Astrocyte of the spinal cord (primary cell): Measurements from ENCODE around the gene GABRB1.
A peak's percentile ranks its signal among the peaks of the same experiment; 100 is the strongest.
"Not testable (repeated sequence)": the region's sequence is repeated elsewhere in the genome, so short reads cannot be mapped to it uniquely, and the experiment has no call there.

Source experiments
- DNase-seq: peaks from one replicate; pipeline ENCODE4 v3.0.0; 2011; ENCODE audit warnings: low read depth, low spot score
- H3K4me3 ChIP-seq: 2 replicates; pipeline ENCODE4 v1.5.1; 2011; ENCODE audit warnings: low read depth, mild to moderate bottlenecking, low read length, moderate library complexity
- CTCF ChIP-seq: IDR thresholded peaks from 2 replicates; pipeline ENCODE4 v1.5.1; 2012; ENCODE audit warnings: low read depth, mild to moderate bottlenecking, low read length, inconsistent platforms
- in situ Hi-C: cut with HindIII; loops from 2 replicates; pipeline ENCODE4 v1.10.0; 2017; ENCODE audit warnings: low sequenced_read_pairs

The GABRB1 gene

DNA sequence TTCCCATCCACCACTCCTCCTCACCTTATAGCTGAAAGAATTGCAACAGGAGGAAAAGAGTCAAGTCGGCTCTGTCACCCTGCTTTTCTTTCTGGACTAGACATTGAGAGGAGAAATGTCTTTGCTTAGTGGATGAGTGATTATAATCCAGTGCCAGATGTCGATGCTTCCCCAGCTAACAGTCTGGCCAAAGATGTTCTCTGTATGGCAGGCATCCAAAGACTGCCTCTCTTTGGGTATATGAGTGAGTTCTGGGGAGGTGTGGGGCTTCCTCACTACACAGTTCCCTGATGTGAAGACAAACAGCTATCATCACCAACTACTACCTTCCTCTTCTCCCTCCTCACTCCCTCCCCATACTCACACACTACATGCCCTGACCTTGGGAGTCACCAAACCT is 341.2 kb downstream of the GABRB1 start:
- TF ChIP-seq CTCF = no peak
- H3K4me3 ChIP-seq = no peak overlapping the region
- in situ Hi-C loops = no loop called here
- no peak for DNase-seq

DNA sequence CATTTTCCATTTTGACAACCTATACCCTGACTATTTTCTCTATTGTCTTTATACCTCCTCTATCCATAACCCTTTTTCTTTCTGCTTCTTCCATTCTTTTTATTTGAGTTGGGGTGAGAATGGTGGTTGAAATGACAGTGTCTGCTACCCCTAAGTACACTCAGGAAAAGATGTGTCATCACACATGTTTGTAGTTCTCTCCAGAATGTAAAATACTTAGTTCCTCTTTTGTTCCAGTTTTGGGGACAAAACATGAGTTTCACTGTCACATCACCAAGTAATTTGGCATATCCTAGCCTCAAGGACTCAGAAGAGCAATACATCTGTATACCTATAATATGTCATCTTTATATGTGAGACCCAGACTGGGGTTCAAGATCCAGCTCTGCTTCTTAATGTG is 341.8 kb downstream of the GABRB1 start:
- DNase-seq = no peak
- in situ Hi-C loops = no loop called here
- TF ChIP-seq CTCF = no peak

DNA sequence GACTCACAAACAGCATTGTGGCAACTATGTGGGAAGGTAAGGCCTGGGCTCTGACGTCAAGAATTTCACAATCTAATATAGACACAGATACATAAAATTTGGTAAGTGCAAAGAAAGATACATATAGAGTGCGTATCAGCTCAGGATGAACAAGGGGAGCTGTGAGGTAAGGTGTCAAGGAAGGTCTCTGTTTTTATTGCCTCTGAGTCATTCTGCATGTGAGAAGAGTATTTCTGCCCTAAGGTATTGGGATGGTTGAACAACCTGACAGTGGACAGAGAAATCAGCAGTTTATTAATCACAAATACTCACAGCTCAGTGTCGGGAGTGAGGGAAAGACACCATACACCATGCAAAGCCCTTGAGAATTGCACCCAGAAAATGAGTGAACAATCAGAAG is 342.3 kb downstream of the GABRB1 start:
- in situ Hi-C loops = no loop called here
- DNase-seq = no peak
- H3K4me3 ChIP-seq = no peak overlapping the region
- no peak for TF ChIP-seq CTCF

More for the DNA sequence above, 341.8 kb downstream of the GABRB1 start:
- H3K4me3 ChIP-seq = no peak overlapping the region

- H3K4me3 ChIP-seq = no peak overlapping the region
- peak; percentile 14 for DNase-seq
- in situ Hi-C loops = no loop called here
- no peak for TF ChIP-seq CTCF
These were observed 343.1 kb downstream of the GABRB1 start for GRCh38 chr4:47374477-47374876.

DNA sequence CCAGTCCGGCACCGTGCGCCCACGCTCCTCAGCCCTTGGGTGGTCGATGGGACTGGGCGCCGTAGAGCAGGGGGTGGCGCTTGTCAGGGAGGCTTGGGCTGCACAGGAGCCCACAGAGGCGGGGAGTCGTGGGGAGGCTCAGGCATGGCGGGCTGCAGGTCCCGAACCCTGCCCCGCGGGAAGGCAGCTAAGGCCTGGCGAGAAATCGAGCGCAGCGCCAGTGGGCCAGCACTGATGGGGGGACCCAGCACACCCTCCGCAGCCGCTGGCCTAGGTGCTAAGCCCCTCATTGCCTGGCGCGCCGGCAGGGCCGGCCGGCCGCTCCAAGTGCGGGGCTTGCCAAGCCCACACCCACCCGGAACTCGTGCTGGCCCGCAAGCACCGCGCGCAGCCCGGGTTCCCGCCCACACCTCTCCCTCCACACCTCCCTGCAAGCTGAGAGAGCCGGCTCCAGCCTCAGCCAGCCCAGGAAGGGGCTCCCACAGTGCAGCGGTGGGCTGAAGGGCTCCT is 346.7 kb downstream of the GABRB1 start:
- H3K4me3 ChIP-seq, in situ Hi-C loops, DNase-seq: not testable (repeated sequence)

GRCh38 chr4:47381172-47381571 is 349.8 kb downstream of the GABRB1 start:
- in situ Hi-C loops = no loop called here
- TF ChIP-seq CTCF = no peak
- no peak overlapping the region for H3K4me3 ChIP-seq
- DNase-seq = no peak

DNA sequence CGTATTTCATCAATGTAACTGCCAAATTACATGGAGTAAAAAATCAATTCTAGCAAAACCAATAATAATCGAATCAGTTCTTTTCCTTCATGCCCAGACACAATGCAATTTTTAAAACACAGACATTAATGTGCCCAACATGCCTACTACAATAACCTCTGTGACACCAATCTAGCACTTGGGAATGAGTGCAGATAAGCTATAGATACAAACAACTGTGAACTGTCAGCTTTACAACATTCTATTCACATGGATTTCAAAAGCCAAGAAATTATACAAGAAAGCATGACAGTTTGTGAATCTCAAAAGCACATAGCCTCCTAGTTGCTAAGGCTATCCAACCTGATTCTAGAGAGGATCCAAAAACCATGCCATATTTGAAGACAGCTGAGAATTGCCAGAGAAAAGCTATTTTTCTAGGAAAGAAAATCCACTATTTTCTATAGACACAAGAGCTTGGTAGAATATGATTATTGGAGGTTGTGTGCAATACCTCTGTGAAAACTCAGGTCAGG is 351.5 kb downstream of the GABRB1 start:
- in situ Hi-C loops = no loop called here
- no peak overlapping the region for H3K4me3 ChIP-seq
- no peak for DNase-seq
- TF ChIP-seq CTCF = no peak
